ENCODE measurements around the gene MAGI2. TPM values are rescaled to one million over a fixed set of nuclear protein-coding genes. Genes with fewer than 3 reads are reported as not detected.
"Not testable (repeated sequence)": the region's sequence is repeated elsewhere in the genome, so short reads cannot be mapped to it uniquely, and the experiment has no call there.

MAGI2 gene
- total RNA-seq, 3 donors from 2014 or later: 0.10 to 0.16 (median 0.14) TPM

DNA sequence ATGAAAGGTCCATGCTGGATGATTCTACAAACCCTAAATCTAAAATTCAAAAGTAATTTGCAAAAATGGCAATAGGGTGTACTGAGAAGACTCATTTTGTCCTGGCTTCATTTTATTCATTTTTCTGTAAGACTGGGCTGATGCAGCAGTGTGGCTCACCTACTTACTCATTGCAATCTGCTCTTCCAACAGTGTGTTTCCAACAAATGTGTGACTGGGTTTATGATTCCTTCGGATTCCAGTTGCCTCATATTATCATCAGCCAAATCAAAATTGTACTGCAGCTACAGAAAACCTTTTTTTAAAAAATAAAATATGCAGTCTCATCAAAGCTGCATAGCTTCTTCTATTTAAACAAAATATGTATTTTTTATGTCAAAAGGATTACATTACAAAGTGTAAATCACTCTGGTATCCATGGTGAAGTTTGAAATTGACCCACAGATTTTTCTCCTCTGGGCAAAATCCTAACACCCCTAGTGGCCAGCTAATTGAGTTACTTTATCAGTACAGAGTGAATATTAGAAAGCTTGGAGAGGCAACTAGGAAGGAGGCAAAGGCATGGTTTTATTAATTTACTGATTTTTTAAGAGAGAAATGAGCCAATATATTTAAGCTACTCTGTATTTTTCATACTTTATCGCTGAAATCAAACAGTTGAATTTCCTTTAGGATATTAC, 390.3 kb downstream of the MAGI2 start:
- no peaks in the 10 kb centered on the region for H3K4me1 Mint-ChIP-seq (ENCODE audit: low read depth)
- no peaks in the 10 kb centered on the region for H3K27me3 Mint-ChIP-seq (ENCODE audit: low read depth)
- DNase-seq: no peak
- no peak for ATAC-seq
- no peak overlapping the region for H3K4me3 Mint-ChIP-seq
- peaks cover 7% of the 10 kb centered on the region for H3K9me3 Mint-ChIP-seq
- H3K36me3 Mint-ChIP-seq (ENCODE audit: insufficient read depth): no peaks in the 10 kb centered on the region

DNA sequence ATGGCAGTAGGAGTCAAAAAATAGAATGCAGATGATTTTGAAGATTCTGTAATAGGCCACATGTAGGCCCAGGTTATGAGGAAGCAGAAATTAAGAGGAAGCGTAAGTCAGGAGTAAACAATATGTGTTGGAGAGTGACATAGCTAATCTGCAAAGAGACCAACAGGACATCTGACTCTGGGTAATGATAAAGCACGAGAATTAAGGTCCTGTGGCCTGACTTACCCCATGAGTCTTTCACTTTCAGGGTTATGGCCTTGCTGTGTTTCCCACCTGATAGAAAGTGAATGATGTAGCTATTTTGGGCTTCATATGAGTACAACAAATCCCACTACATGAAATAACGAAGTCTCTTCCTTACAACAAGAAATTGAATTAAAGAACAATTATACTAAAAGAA, 393.0 kb downstream of the MAGI2 start:
- Mint-ChIP-seq H3K4me3 (no peak overlapping the region), H3K4me1 (ENCODE audit: low read depth) (no peaks in the 10 kb centered on the region), H3K9me3 (peaks cover 7% of the 10 kb centered on the region), H3K36me3 (ENCODE audit: insufficient read depth) (no peaks in the 10 kb centered on the region), H3K27me3 (ENCODE audit: low read depth) (no peaks in the 10 kb centered on the region)
- ATAC-seq (no peak), DNase-seq (no peak)

GRCh38 chr7:79055722-79056415, 397.6 kb downstream of the MAGI2 start:
- Mint-ChIP-seq H3K9me3 (peaks cover 6% of the 10 kb centered on the region), H3K36me3 (ENCODE audit: insufficient read depth) (no peaks in the 10 kb centered on the region), H3K4me1 (ENCODE audit: low read depth) (no peaks in the 10 kb centered on the region), H3K27me3 (ENCODE audit: low read depth) (no peaks in the 10 kb centered on the region), H3K4me3 (no peak overlapping the region)
- DNase-seq: no peak
- ATAC-seq: no peak

DNA sequence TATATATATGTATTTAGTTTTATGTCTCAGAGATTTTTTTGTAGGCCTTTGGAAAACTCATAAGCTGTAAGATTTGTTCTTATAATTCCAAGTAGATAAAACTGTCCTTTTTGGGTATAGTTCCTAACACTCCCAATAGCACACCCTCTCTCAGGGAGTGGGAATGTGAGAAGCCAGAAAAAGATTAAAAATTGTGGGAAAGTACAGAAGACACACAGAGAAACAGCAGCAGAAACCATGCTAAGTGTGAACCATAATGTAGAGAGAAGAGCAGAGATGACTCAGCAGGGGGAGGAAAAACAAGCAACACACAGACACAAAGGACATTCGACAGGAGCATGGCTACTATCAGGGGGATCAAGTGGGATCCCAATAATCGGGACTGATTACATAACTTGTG, 401.6 kb downstream of the MAGI2 start:
- H3K36me3 Mint-ChIP-seq (ENCODE audit: insufficient read depth): no peaks in the 10 kb centered on the region
- H3K4me3 Mint-ChIP-seq: no peak overlapping the region
- DNase-seq: no peak
- H3K27me3 Mint-ChIP-seq (ENCODE audit: low read depth): no peaks in the 10 kb centered on the region
- peaks cover 6% of the 10 kb centered on the region for H3K9me3 Mint-ChIP-seq
- H3K4me1 Mint-ChIP-seq (ENCODE audit: low read depth): no peaks in the 10 kb centered on the region
- no peak for ATAC-seq

DNA sequence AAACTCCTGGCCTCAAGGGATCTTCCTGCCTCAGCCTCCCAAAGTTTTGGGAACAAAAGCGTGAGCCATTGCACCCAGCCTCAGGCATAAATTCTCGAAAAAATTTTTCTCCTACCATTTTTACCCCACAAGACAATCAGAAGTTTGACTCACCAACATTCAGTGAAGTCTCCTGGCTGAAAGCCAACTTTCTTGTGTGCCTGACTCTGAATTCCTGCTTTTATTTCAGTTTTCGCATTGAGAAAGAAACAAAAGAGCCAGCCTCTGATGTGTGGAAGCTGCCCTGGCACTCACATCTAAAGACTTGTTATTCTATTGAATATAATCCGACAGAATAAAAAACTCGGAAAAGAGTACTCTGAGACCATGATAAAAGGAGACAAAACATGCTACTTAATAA, 402.9 kb downstream of the MAGI2 start:
- DNase-seq (no peak), ATAC-seq (no peak)
- Mint-ChIP-seq H3K27me3 (ENCODE audit: low read depth) (no peaks in the 10 kb centered on the region), H3K36me3 (ENCODE audit: insufficient read depth) (no peaks in the 10 kb centered on the region), H3K9me3 (peaks cover 3% of the 10 kb centered on the region), H3K4me1 (ENCODE audit: low read depth) (no peaks in the 10 kb centered on the region), H3K4me3 (no peak overlapping the region)

GRCh38 chr7:79046061-79046460, 407.4 kb downstream of the MAGI2 start:
- peaks cover 5% of the 10 kb centered on the region for H3K9me3 Mint-ChIP-seq
- H3K4me3 Mint-ChIP-seq: no peak overlapping the region
- DNase-seq: no peak
- no peaks in the 10 kb centered on the region for H3K4me1 Mint-ChIP-seq (ENCODE audit: low read depth)
- ATAC-seq: no peak
- H3K27me3 Mint-ChIP-seq (ENCODE audit: low read depth): no peaks in the 10 kb centered on the region
- H3K36me3 Mint-ChIP-seq (ENCODE audit: insufficient read depth): no peaks in the 10 kb centered on the region

GRCh38 chr7:79037001-79037400, 416.5 kb downstream of the MAGI2 start:
- Mint-ChIP-seq H3K4me3 (no peak overlapping the region), H3K9me3 (no peaks in the 10 kb centered on the region), H3K27me3 (ENCODE audit: low read depth) (no peaks in the 10 kb centered on the region), H3K36me3 (ENCODE audit: insufficient read depth) (no peaks in the 10 kb centered on the region), H3K4me1 (ENCODE audit: low read depth) (no peaks in the 10 kb centered on the region)
- ATAC-seq (no peak), DNase-seq (no peak)

DNA sequence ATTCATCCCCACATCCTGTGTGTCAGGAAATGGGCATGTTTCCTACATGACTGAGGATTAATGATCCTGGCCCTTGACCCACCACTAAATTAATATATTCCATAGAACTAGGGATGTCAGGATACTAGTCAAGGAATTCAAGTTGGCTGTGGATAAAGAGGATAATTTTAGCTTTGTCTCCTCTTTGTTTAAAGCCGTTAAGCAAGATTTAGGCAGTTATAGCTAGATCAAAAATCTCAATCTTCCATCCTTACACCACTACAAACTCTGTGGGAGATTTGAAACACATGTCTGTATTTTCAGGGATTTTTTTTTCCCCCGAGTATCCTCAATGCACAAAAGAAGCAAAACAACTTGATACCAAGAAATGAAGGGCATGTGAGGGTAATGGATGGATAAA, 417.1 kb downstream of the MAGI2 start:
- H3K36me3 Mint-ChIP-seq (ENCODE audit: insufficient read depth): no peaks in the 10 kb centered on the region
- ATAC-seq (no peak), DNase-seq (no peak)
- no peaks in the 10 kb centered on the region for H3K27me3 Mint-ChIP-seq (ENCODE audit: low read depth)
- H3K9me3 Mint-ChIP-seq: no peaks in the 10 kb centered on the region
- no peaks in the 10 kb centered on the region for H3K4me1 Mint-ChIP-seq (ENCODE audit: low read depth)
- H3K4me3 Mint-ChIP-seq: no peak overlapping the region

GRCh38 chr7:79035858-79036257, 417.6 kb downstream of the MAGI2 start:
- no peaks in the 10 kb centered on the region for H3K36me3 Mint-ChIP-seq (ENCODE audit: insufficient read depth)
- no peaks in the 10 kb centered on the region for H3K9me3 Mint-ChIP-seq

DNA sequence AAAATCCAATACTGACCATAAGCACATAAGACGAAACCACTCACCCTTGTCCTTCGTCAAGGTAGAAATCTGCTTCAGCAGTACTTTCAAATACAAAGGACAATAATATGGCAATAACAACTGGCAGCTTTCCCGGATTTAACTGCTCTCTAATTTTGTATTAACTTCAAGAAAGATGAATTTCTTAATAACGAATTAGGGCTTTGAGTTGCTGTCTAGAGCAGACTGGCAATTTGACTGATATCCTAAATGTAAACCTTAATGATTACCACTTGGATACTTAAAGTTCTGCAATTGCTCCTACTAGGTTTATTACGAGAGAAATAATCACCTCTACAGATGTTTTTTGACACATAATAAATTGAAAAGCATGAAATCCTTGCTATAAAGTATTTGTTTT, 418.7 kb downstream of the MAGI2 start:
- no peaks in the 10 kb centered on the region for H3K27me3 Mint-ChIP-seq (ENCODE audit: low read depth)
- H3K36me3 Mint-ChIP-seq (ENCODE audit: insufficient read depth): no peaks in the 10 kb centered on the region
- H3K9me3 Mint-ChIP-seq: no peaks in the 10 kb centered on the region
- DNase-seq (no peak), ATAC-seq (no peak)
- no peak overlapping the region for H3K4me3 Mint-ChIP-seq
- H3K4me1 Mint-ChIP-seq (ENCODE audit: low read depth): no peaks in the 10 kb centered on the region

More at GRCh38 chr7:79035858-79036257, 417.6 kb downstream of the MAGI2 start:
- no peaks in the 10 kb centered on the region for H3K27me3 Mint-ChIP-seq (ENCODE audit: low read depth)
- ATAC-seq: no peak
- H3K4me3 Mint-ChIP-seq: no peak overlapping the region
- no peaks in the 10 kb centered on the region for H3K4me1 Mint-ChIP-seq (ENCODE audit: low read depth)
- no peak for DNase-seq

DNA sequence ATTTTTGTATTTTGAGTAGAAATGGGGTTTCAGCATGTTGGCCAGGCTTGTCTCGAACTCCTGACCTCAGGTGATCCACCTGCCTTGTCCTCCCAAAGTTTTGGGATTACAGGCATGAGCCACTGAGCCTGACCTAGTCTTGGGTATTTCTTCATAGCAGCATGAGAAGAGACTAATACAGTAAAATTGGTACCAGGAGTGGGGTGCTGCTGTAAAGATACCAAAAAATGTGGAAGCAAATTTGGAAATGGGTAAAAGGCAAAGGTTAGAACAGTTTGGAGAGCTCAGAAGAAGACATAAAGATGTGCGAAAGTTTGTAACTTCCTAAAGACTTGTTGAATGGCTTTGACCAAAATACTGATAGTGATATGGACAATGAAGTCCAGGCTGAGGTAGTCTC, 433.8 kb downstream of the MAGI2 start:
- not testable (repeated sequence) for ATAC-seq; DNase-seq; H3K4me1 Mint-ChIP-seq (ENCODE audit: low read depth); H3K27me3 Mint-ChIP-seq (ENCODE audit: low read depth); H3K36me3 Mint-ChIP-seq (ENCODE audit: insufficient read depth); H3K4me3 Mint-ChIP-seq
- H3K9me3 Mint-ChIP-seq: peaks cover 35% of the 10 kb centered on the region

GRCh38 chr7:79011921-79012320, 441.5 kb downstream of the MAGI2 start:
- peaks cover 6% of the 10 kb centered on the region for H3K9me3 Mint-ChIP-seq
- DNase-seq (no peak), ATAC-seq (no peak)
- H3K36me3 Mint-ChIP-seq (ENCODE audit: insufficient read depth): no peaks in the 10 kb centered on the region
- no peaks in the 10 kb centered on the region for H3K4me1 Mint-ChIP-seq (ENCODE audit: low read depth)
- no peak overlapping the region for H3K4me3 Mint-ChIP-seq
- no peaks in the 10 kb centered on the region for H3K27me3 Mint-ChIP-seq (ENCODE audit: low read depth)

DNA sequence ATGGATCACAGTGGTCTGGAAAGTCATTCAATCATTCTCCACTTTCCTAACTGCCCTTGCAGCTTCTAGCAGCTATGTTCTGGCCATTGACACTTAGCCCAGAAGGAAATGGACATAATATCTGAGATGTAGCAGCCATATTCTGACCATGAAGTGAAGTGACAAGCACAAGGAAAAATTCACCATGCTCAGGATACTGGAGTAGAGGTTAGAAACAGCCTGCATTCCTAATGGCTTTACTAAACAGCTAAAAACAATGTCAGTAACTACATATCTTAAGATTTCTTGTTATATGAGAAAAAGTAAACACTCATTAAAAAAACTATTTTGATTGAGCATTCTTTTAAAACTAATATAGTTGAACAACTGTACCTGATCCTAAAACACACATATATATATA, 443.8 kb downstream of the MAGI2 start:
- H3K9me3 Mint-ChIP-seq: no peaks in the 10 kb centered on the region
- ATAC-seq: no peak
- no peak overlapping the region for H3K4me3 Mint-ChIP-seq
- H3K36me3 Mint-ChIP-seq (ENCODE audit: insufficient read depth): no peaks in the 10 kb centered on the region
- DNase-seq: no peak
- no peaks in the 10 kb centered on the region for H3K4me1 Mint-ChIP-seq (ENCODE audit: low read depth)
- no peaks in the 10 kb centered on the region for H3K27me3 Mint-ChIP-seq (ENCODE audit: low read depth)

- H3K4me3 Mint-ChIP-seq: no peak overlapping the region
- ATAC-seq (no peak), DNase-seq (no peak)
- H3K4me1 Mint-ChIP-seq (ENCODE audit: low read depth): no peaks in the 10 kb centered on the region
- H3K27me3 Mint-ChIP-seq (ENCODE audit: low read depth): no peaks in the 10 kb centered on the region
- no peaks in the 10 kb centered on the region for H3K36me3 Mint-ChIP-seq (ENCODE audit: insufficient read depth)
- no peaks in the 10 kb centered on the region for H3K9me3 Mint-ChIP-seq
Observed at GRCh38 chr7:79008786-79009185, 444.7 kb downstream of the MAGI2 start.

DNA sequence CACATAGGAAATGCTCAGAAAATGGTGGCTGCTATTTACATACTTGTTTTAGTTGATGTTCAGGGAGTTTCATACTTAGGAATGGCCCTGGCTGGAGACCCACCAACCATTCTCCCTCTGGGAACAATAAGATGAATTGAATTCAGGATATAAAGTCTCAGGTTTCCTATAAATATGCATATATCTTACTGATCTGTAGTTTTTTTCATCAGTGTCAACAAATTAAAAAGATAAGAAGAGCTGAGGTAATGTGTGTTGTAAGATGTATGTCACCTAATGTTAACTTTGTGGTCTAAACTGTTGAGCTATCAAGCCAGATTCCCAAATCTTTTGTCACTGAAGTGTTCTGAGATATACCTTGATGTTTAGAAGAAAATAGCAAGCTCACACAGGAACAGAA, 457.5 kb downstream of the MAGI2 start:
- Mint-ChIP-seq H3K9me3 (no peaks in the 10 kb centered on the region), H3K4me3 (no peak overlapping the region), H3K4me1 (ENCODE audit: low read depth) (no peaks in the 10 kb centered on the region), H3K36me3 (ENCODE audit: insufficient read depth) (no peaks in the 10 kb centered on the region), H3K27me3 (ENCODE audit: low read depth) (no peaks in the 10 kb centered on the region)
- no peak for ATAC-seq
- no peak for DNase-seq
